Stimulated activated CD8-positive, alpha-beta memory T cell treated with anti-CD3 and anti-CD28 coated beads, Interleukin-7, amount 100 ng/mL, for 1 hour (primary cell): Measurements from ENCODE around the gene ASTN2.

ENCODE experiments used
- DNase-seq, 2 donors: peaks; one replicate each; pipeline ENCODE4 v3.0.0-alpha.2; 2020; ENCODE audit warnings: low read depth in 2 of 2

ASTN2 gene

GRCh38 chr9:117300371-117301110, 114.3 kb downstream of the ASTN2 start:
- DNase-seq, result no peak

GRCh38 chr9:117296453-117296852, 118.4 kb downstream of the ASTN2 start:
- DNase-seq, result no peak

GRCh38 chr9:117293206-117294114, 121.4 kb downstream of the ASTN2 start:
- DNase-seq, result no peak

- no peak for DNase-seq
Measured at GRCh38 chr9:117290856-117291622, 123.8 kb downstream of the ASTN2 start.

- DNase-seq, result no peak
Measured at GRCh38 chr9:117290306-117290840, 124.5 kb downstream of the ASTN2 start.

- DNase-seq, result no peak
Measured at GRCh38 chr9:117286245-117286644, 128.6 kb downstream of the ASTN2 start.

GRCh38 chr9:117284414-117284813, 130.4 kb downstream of the ASTN2 start:
- no peak for DNase-seq

GRCh38 chr9:117282541-117282940, 132.3 kb downstream of the ASTN2 start:
- DNase-seq, result no peak

GRCh38 chr9:117278471-117279035, 136.3 kb downstream of the ASTN2 start:
- DNase-seq, result no peak

- DNase-seq, result no peak
Measured at GRCh38 chr9:117278020-117278419, 136.8 kb downstream of the ASTN2 start.

GRCh38 chr9:117276444-117276843, 138.4 kb downstream of the ASTN2 start:
- no peak for DNase-seq

GRCh38 chr9:117273612-117274011, 141.2 kb downstream of the ASTN2 start:
- no peak for DNase-seq

GRCh38 chr9:117268847-117269446, 145.9 kb downstream of the ASTN2 start:
- DNase-seq, result no peak

- DNase-seq, result no peak
Measured at GRCh38 chr9:117266855-117267497, 147.9 kb downstream of the ASTN2 start.

- DNase-seq, result no peak
Measured at GRCh38 chr9:117265253-117265652, 149.6 kb downstream of the ASTN2 start.

GRCh38 chr9:117258184-117258866, 156.5 kb downstream of the ASTN2 start:
- no peak for DNase-seq

- DNase-seq, result no peak
Measured at GRCh38 chr9:117253261-117253660, 161.6 kb downstream of the ASTN2 start.

- DNase-seq, result no peak
Measured at GRCh38 chr9:117250610-117251215, 164.1 kb downstream of the ASTN2 start.

- DNase-seq, result no peak
Measured at GRCh38 chr9:117249799-117250198, 165.1 kb downstream of the ASTN2 start.

GRCh38 chr9:117247266-117247665, 167.6 kb downstream of the ASTN2 start:
- no peak for DNase-seq
